Adrenal gland (tissue), 12 donors: ENCODE measurements around the gene PSTPIP1. TPM values are rescaled to one million over a fixed set of nuclear protein-coding genes. Genes with fewer than 3 reads are reported as not detected.

Source experiments
- DNase-seq, 7 donors: peaks; one replicate each; pipeline ENCODE4 v3.0.0-alpha.2; 2019 to 2020
- H3K27ac ChIP-seq, 5 donors: fragments of 200-600 bp; sonication (generic) in 4 of 5; 1 replicate in 3 of 5; 2 replicates in 2 of 5; pipeline versions ENCODE4 v1.5.1 to v1.8.0; 2016 to 2020; ENCODE audit warnings: mild to moderate bottlenecking in 1 of 5
- H3K27me3 ChIP-seq: fragments of 200-600 bp; 2 replicates; pipeline ENCODE4 v1.8.0; 2021
- H3K36me3 ChIP-seq, 2 donors: fragments of 200-600 bp; replicated peaks in 1 of 2; 1 replicate in 1 of 2; 2 replicates in 1 of 2; pipeline versions ENCODE4 v1.5.1 to v1.8.0; 2018 to 2022
- H3K4me1 ChIP-seq, 2 donors: fragments of 200-600 bp; replicated peaks in 1 of 2; 1 replicate in 1 of 2; 2 replicates in 1 of 2; pipeline versions ENCODE4 v1.5.1 to v1.8.0; 2018 to 2021
- H3K4me3 ChIP-seq, 4 donors: fragments of 200-600 bp; sonication (generic) in 3 of 4; one replicate each; pipeline ENCODE4 v1.5.1; 2016 to 2018
- H3K9me3 ChIP-seq, 3 donors: fragments of 200-600 bp; sonication (generic) in 1 of 3; replicated peaks in 1 of 3; 1 replicate in 2 of 3; 2 replicates in 1 of 3; pipeline versions ENCODE4 v1.5.1 to v1.8.0; 2016 to 2021
- CTCF ChIP-seq, 6 experiments: fragments of 450-650 bp in 4 of 6; fragments of 200-600 bp in 2 of 6; sonication (generic) in 1 of 6; IDR thresholded peaks; 1 replicate in 5 of 6; 2 replicates in 1 of 6; pipeline versions ENCODE4 v1.5.1 to v1.8.0; 2016 to 2021; ENCODE audit warnings: antibody characterized with exemption in 6 of 6, mild to moderate bottlenecking in 2 of 6, moderate library complexity in 1 of 6
- POLR2A ChIP-seq, 2 donors: fragments of 450-650 bp; IDR thresholded peaks; one replicate each; pipeline ENCODE4 v1.6.1; 2017; ENCODE audit warnings: antibody characterized with exemption in 2 of 2, mild to moderate bottlenecking in 2 of 2, moderate library complexity in 1 of 2
- WGBS, 4 donors: extraction: QIAGEN DNeasy Blood & Tissue Kit in 2 of 4; methylation state at CpG; one replicate each; pipeline versions ENCODE4 v1.1.5 to v1.1.7; 2013 to 2017; 5-methylcytosine and 5-hydroxymethylcytosine counted together
- intact Hi-C, 2 donors: fragments of 100-400 bp; cut with DNase I; formaldehyde crosslinking; loops; one replicate each; pipeline versions ENCODE4 v1.14.1 to v1.15.0; 2022 to 2023
- polyA plus RNA-seq, 3 donors: library from polyadenylated mRNA; stranded (reverse); fragments of 200-250 nt in 2 of 3; fragments of 350-450 nt in 1 of 3; fragmentation: Illumina TruSeq in 1 of 3; extraction: RNeasy Lipid Tissue Mini Kit (QIAGEN cat#74804) in 1 of 3; gene quantifications; one replicate each; pipeline ENCODE4 v1.2.3, GENCODE V29; 2013 to 2014
- total RNA-seq, 9 donors: library from RNA; depleted of rRNA in 4 of 9; stranded (reverse); fragments of >200 nt in 4 of 9; fragments of 120-200 nt in 1 of 9; fragmentation: NEBNext Ultra II Directional in 1 of 9; extraction: Animal tissue kit (Norgen Biotek cat#: 25700) in 1 of 9; gene quantifications; one replicate each; pipeline versions ENCODE4 v1.1.0 to v1.2.4, GENCODE V29; 2013 to 2023
- donor health status: healthy with polysubstance abuse.
- donor health status: Bipolar disorder and iron deficiency.
- donor health status: DM: yes; HTN: yes; CAD: no.
- donor health status: DM: no; HTN: no; CAD: no.
- donor health status: DM: no; HTN: no; CAD: no.
- donor health status: DM: yes; HTN: yes; CAD: no.

PSTPIP1 gene
- total and polyA plus RNA-seq, 12 donors: 1.4 to 31.5 (median 11.5) TPM

- intact Hi-C loops: loop anchor here in 1 of 2 donors (10.0 kb wide), 1 partner anchor 607 kb away; no protein-coding TSS in a partner anchor
- Histone ChIP-seq H3K27ac (no peak overlapping the region), H3K36me3 (no peaks in the 10 kb centered on the region), H3K9me3 (no peaks in the 10 kb centered on the region), H3K4me3 (no peak overlapping the region), H3K27me3 (no peaks in the 10 kb centered on the region), H3K4me1 (peaks cover 0 to 4% of the 10 kb centered on the region in 2 donors)
- WGBS, 4 donors: 90 to 96% (median 94%) methylated on average over 12 to 20 of the region's 20 CpGs
- TF ChIP-seq CTCF (IDR thresholded peaks at IDR 0.05): no peak
- no peak for TF ChIP-seq POLR2A (IDR thresholded peaks at IDR 0.05)
- no peak for DNase-seq
Observed at GRCh38 chr15:77017761-77018720, 23.1 kb downstream of the PSTPIP1 start.

GRCh38 chr15:77018796-77019505 is 24.0 kb downstream of the PSTPIP1 start:
- TF ChIP-seq CTCF (IDR thresholded peaks at IDR 0.05): no peak
- TF ChIP-seq POLR2A (IDR thresholded peaks at IDR 0.05): no peak
- Histone ChIP-seq H3K36me3 (no peaks in the 10 kb centered on the region), H3K9me3 (no peaks in the 10 kb centered on the region), H3K4me1 (peaks cover 0 to 4% of the 10 kb centered on the region in 2 donors), H3K27me3 (no peaks in the 10 kb centered on the region), H3K4me3 (no peak overlapping the region), H3K27ac (no peak overlapping the region)
- 85 to 92% (median 86%) methylated on average over 2 to 11 of the region's 11 CpGs for WGBS, 4 donors
- no peak for DNase-seq
- intact Hi-C loops: loop anchor here in 1 of 2 donors (10.0 kb wide), 1 partner anchor 606 kb away; no protein-coding TSS in a partner anchor

GRCh38 chr15:77019521-77020331 is 24.8 kb downstream of the PSTPIP1 start:
- H3K4me1 ChIP-seq: peaks cover 0 to 4% of the 10 kb centered on the region in 2 donors
- H3K36me3 ChIP-seq: no peaks in the 10 kb centered on the region
- no peaks in the 10 kb centered on the region for H3K9me3 ChIP-seq
- intact Hi-C loops: loop anchor here (10.0 kb wide), 2 partner anchors 525 to 605 kb away; no protein-coding TSS in a partner anchor
- WGBS, 4 donors: 77 to 81% (median 79%) methylated on average over 7 to 12 of the region's 12 CpGs
- TF ChIP-seq POLR2A (IDR thresholded peaks at IDR 0.05) (no peak), CTCF (IDR thresholded peaks at IDR 0.05) (no peak)
- no peak overlapping the region for H3K4me3 ChIP-seq
- no peak for DNase-seq
- H3K27me3 ChIP-seq: no peaks in the 10 kb centered on the region
- no peak overlapping the region for H3K27ac ChIP-seq
